Measurements from ENCODE around the gene TEX26. TPM values are rescaled to one million over a fixed set of nuclear protein-coding genes. Genes with fewer than 3 reads are reported as not detected.

TEX26 gene
- polyA plus RNA-seq, 1 of the 3 experiments (the other 2 are of a cell fraction) = not detected

Other genes starting within 250 kb of the TEX26 start
- gene ALOX5AP, start 197.1 kb upstream of the TEX26 start, polyA plus RNA-seq (2012; rRNA removed) = 1.2 and 1.3 TPM in 2 replicates
- 0.03 TPM in 1 of 2 replicates, not detected in the other for gene MEDAG, start 26.4 kb upstream of the TEX26 start, polyA plus RNA-seq (2012; rRNA removed)
- gene HSPH1, start 229.2 kb downstream of the TEX26 start, polyA plus RNA-seq (2012; rRNA removed) = 30.4 and 32.8 TPM in 2 replicates

All from SK-N-SH (cell line).